Measurements from ENCODE around the gene CACNA2D2.

GRCh38 chr3:50323092-50323600 is 180.3 kb downstream of the CACNA2D2 start:
- no peak for TF ChIP-seq POLR2A (IDR thresholded peaks at IDR 0.05)
- TF ChIP-seq, protein P1, sequence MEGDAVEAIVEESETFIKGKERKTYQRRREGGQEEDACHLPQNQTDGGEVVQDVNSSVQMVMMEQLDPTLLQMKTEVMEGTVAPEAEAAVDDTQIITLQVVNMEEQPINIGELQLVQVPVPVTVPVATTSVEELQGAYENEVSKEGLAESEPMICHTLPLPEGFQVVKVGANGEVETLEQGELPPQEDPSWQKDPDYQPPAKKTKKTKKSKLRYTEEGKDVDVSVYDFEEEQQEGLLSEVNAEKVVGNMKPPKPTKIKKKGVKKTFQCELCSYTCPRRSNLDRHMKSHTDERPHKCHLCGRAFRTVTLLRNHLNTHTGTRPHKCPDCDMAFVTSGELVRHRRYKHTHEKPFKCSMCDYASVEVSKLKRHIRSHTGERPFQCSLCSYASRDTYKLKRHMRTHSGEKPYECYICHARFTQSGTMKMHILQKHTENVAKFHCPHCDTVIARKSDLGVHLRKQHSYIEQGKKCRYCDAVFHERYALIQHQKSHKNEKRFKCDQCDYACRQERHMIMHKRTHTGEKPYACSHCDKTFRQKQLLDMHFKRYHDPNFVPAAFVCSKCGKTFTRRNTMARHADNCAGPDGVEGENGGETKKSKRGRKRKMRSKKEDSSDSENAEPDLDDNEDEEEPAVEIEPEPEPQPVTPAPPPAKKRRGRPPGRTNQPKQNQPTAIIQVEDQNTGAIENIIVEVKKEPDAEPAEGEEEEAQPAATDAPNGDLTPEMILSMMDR (IDR thresholded peaks at IDR 0.05) = no peak
